Activated gamma-delta T cell (primary cell): ENCODE results near the gene SLC7A10.
"Not testable (repeated sequence)": the region's sequence is repeated elsewhere in the genome, so short reads cannot be mapped to it uniquely, and the experiment has no call there.

Source experiments
- DNase-seq: peaks from one replicate; lab custom pipeline; 2025; lab: John Stamatoyannopoulos, UW

SLC7A10 gene

DNA sequence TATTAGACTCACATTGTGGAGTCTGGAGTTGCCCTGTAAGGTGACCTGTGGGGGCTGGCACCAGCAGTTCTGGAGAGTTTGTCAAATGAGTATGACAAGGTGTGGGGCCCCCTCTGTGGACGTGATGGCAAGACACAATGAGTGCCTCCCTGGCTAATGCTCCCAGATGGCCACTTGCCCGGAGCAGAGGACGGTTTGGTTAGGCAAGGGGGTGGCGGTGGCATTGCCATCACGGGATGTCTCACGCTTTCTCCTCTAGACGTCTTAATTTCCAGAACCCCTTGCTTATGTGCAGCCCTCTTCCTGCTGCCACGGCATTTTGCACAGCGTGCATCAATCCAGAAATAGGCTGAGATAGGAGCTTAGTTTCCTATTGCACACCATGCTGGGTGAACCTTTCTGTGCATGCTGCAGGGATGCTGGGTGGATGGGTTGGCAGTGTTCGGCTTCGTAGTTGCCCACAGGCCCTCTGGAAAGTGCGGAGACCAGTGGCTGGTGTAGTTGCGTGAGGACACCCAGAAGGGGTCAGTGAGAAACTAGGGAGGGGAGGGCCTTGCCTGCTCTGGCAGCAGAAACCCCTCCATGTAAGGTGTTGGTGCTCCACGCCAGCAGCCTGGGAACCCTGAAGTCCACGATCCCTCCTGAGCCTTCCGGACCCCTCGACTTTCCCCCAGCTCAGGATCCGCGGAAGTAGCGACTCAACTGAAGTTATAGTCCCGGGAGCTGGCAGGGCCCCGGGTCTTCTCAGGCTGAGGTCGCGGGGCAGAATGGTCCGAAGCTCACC is 49.6 kb downstream of the SLC7A10 start:
- no peak for DNase-seq

DNA sequence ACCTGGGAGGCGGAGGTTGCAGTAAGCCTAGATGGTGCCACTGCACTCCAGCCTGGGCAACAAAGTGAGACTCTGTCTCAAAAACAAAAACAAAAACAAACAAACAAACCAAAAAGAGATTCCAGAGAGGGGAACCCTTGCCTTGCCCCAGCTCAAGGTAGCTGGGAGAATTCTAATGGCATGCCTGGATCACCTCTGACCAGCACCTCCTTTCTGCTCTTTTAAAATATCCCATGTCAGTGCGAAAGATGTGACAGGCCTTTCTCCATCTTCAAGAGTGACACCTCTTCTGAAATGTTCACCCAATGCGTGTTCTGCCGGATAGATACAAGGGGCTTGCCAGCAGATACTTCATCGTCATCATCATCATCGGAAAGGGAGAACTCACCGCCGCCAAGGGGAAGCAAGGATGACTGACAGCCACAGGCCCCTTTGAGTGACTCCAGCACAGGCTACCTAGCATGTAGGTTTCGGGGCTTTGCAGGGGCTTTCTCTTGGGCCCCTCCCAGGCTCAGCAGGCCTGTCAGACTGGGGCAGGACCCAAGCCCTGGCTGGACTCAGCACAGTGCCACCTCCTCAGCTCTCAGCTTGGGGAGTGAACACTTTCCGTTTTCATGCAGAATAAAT is 50.4 kb downstream of the SLC7A10 start:
- no peak for DNase-seq

DNA sequence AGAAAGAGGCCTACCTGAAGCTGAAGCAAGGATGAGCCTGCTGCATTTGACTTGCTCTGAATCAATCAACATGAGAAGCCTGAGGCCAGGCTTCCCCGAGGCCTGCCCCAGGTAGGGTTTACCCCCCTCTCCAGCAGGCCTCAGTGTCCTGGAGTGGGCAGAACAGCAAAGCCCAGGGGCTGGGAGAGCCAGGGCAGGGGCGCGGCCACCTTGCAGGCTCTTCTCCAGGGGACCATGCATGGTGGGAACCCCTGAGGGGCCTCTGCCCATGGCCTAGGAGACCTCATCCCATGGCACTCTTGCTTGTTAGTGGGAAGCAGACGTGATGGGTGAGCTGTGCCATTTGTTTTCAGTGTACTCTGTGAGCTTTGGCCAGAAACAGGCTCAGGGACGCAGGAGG is 51.5 kb downstream of the SLC7A10 start:
- DNase-seq = no peak

DNA sequence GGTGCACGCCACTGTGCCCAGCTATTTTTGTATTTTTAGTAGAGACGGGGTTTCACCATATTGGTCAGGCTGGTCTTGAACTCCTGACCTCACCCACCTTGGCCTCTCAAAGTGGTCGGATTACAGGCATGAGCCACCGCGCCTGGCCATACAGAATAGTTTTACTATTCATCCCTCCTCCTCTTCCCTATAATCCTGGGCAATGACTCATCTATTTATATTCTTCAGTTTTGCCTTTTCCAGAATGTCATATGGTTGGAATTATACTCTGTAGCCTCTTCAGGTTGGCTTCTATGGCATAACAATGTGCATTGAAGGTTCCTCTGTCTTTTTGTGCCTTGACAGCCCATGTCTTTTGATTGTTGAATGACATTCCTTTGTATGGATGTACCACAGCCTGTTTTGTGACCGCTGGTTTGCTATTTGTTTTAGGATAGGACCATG is 53.7 kb downstream of the SLC7A10 start:
- DNase-seq = no peak

DNA sequence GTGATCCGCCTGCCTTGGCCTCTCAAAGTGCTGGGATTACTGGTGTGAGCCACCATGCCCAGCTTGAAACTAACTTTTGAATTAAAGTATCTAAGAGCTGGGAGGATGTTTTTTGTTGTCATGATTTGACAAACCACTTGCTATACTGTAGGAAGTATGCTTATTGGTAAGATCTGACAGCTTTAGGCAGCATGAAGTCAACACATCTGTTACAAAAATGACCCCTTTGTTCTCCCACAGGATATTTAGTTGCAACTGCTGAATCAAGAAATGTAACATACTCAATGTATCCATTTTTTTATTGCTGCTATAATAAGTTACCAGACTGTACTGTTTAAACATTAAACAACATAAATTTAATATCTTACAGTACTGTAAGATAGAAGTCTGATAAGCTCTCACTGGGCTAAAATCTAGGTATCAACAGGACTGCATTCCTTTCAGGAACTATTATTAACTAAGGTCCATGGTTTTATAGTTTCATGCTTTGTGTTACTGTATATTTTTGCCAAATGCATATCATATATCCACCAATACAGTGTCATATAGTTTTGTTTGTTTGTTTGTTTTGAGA is 54.3 kb downstream of the SLC7A10 start:
- no peak for DNase-seq

DNA sequence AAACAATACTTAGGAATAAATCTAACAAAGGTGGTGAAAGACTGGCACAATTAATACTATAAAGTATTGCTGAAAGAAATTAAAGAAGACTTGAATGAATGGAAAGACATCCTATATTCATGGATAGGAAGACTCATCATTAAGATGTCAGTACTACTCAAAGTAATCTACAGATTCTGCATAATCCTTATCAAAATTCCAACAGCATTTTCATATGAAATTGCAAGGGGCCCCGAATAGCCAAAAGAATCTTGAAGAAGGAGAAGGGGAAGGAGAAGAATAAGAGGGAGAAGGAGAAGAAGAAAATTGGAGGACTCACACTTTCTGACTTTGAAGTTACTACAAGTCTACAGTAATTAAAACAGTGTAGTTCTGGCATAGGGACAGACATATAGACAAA is 57.1 kb downstream of the SLC7A10 start:
- no peak for DNase-seq

DNA sequence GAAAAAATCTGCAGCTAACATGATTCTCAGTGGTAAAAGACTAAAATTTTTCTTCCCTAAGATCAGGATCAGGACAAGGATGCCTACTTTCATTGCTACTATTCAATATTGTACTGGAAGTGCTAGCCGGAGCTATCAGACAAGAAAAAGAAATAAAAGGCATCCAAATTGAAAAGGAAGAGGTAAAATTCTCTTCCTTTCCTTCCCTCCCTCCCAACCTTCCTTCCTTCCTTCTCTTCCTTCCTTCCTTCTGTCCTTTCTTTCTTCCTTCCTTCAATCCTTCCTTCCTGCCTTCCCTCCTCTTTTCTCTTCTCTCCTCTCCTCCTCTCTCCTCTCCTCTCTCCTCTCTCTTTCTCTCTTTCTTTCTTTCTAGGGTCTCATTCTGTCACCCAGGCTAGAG is 58.2 kb downstream of the SLC7A10 start:
- DNase-seq = no peak

DNA sequence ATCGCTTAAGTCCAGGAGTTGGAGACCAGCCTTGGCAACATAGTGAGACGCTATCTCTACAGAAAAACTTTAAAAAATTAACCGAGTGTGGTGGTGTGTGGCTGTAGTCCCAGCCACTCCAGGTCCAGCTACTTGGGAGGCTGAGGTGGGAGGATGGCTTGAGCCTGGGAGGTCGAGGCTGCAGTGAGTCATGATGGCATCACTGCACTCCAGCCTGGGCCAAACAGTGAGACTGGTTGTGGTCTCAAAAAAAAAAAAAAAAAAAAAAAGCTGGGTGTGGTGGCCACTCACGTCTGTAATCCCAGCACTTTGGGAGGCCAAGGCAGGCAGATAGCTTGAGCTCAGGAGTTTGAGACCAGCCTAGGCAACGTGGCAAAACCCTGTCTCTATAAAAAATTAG is 59.6 kb downstream of the SLC7A10 start:
- not testable (repeated sequence) for DNase-seq

DNA sequence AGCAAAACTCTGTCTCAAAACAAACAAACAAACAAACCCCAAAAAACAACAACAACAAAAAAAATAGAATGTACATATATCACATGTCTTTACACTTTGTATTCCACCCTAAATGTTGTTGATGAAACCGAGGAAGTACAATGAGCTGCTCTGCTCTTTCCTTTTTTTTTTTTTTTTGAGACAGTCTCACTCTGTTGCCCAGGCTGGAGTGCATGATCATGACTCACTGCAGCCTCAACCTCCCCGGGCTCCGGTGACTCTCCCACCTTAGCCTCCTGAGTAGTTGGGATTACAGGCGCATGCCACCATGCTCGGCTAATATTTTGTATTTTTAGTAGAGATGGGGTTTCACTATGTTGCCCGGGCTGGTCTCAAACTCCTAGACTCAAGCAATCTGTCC is 62.2 kb downstream of the SLC7A10 start:
- no peak for DNase-seq

DNA sequence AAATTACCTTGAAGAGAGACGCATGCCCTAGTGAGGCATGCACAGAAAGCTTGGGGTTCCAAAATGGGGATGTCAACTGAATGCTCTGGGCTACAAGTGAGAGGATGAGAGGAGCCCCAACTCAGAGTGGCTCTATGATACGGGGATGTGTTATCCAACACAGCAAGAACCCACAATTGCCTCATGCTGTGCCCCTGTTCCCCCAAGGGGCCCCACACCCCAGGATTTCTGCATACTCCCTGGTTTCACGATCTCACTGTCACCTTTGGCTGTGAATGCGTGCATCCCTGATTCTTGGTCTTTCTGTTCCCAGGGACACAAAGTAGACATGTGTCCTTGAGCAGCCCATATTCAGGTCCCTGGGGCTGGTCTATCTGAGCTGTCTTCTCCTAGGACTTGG is 64.4 kb downstream of the SLC7A10 start:
- no peak for DNase-seq

DNA sequence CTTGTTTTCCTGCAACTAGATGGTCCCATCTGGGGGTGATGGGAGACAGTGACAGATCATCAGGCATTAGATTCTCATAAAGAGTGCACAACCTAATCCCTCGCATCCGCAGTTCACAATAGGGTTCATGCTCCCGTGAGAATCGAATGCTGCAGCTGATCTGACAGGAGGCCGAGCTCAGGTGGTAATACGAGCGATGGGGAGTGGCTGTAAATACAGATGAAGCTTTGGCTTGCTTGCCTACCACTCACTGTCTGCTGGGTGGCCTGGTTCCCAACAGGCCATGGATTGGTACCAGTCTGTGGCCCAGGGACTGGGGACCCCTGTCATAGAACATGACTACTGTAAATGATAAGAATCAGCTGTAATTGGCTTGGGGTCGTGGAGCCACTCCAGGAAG is 65.8 kb downstream of the SLC7A10 start:
- DNase-seq = no peak

DNA sequence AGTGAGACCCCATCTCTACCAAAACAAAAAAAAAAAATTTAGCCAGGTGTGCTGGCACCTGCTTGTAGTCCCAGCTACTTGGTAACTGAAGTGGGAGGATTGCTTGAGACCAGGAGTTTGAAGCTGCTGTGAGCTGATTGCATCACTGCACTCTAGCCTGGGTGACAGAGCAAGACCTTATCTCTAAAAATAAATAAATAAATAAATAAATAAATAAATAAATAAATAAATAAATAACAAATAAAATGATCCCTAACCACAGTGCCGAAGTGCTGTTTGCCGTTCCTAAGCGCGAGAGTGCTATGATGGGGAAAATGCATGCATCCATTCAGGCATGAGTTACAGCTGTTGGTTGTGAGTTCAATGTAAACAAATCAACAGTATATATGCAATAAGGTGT is 66.5 kb downstream of the SLC7A10 start:
- no peak for DNase-seq
